ENCODE results near the gene COL21A1. TPM values are rescaled to one million over a fixed set of nuclear protein-coding genes. Genes with fewer than 3 reads are reported as not detected.

COL21A1 gene
- total RNA-seq, 2 donors from 2014 or later: 4.8 to 13.3 TPM

DNA sequence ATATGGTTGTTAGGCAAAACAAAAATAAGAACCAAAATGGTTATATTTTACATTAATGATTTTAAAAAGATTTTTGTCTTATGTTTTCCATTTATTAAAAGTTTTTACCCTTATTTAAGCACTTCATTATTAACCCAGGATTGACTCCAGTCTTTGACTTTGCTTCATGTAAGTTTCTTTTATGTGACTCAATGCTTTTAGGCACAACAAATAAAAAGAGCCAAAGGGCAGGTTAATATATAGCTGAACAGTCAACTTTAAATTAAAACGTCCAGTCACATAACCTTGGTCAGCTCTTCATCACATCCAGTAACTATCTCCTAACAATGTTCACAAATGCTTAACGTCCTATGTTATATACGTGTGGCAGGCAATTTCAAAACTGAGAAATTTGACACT is 32.7 kb downstream of the COL21A1 start:
- TF ChIP-seq, protein P1, sequence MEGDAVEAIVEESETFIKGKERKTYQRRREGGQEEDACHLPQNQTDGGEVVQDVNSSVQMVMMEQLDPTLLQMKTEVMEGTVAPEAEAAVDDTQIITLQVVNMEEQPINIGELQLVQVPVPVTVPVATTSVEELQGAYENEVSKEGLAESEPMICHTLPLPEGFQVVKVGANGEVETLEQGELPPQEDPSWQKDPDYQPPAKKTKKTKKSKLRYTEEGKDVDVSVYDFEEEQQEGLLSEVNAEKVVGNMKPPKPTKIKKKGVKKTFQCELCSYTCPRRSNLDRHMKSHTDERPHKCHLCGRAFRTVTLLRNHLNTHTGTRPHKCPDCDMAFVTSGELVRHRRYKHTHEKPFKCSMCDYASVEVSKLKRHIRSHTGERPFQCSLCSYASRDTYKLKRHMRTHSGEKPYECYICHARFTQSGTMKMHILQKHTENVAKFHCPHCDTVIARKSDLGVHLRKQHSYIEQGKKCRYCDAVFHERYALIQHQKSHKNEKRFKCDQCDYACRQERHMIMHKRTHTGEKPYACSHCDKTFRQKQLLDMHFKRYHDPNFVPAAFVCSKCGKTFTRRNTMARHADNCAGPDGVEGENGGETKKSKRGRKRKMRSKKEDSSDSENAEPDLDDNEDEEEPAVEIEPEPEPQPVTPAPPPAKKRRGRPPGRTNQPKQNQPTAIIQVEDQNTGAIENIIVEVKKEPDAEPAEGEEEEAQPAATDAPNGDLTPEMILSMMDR (IDR thresholded peaks at IDR 0.05): no peak
- TF ChIP-seq POLR2A (IDR thresholded peaks at IDR 0.05) (no peak), POLR2AphosphoS5 (IDR thresholded peaks at IDR 0.05) (no peak)
- no peaks in the 10 kb centered on the region for H3K9me3 ChIP-seq
- no peak overlapping the region for H3K4me3 ChIP-seq
- H3K27ac ChIP-seq: no peak overlapping the region
- H3K36me3 ChIP-seq: no peaks in the 10 kb centered on the region
- 86% methylated on average over 3 of the region's 3 CpGs for WGBS
- intact Hi-C loops (cut with DNase I): no loop called here
- DNase-seq (ENCODE audit: low spot score): no peak
- no peaks in the 10 kb centered on the region for H3K4me1 ChIP-seq (replicated peaks)
- H3K27me3 ChIP-seq (replicated peaks; ENCODE audit: insufficient read depth): no peaks in the 10 kb centered on the region

DNA sequence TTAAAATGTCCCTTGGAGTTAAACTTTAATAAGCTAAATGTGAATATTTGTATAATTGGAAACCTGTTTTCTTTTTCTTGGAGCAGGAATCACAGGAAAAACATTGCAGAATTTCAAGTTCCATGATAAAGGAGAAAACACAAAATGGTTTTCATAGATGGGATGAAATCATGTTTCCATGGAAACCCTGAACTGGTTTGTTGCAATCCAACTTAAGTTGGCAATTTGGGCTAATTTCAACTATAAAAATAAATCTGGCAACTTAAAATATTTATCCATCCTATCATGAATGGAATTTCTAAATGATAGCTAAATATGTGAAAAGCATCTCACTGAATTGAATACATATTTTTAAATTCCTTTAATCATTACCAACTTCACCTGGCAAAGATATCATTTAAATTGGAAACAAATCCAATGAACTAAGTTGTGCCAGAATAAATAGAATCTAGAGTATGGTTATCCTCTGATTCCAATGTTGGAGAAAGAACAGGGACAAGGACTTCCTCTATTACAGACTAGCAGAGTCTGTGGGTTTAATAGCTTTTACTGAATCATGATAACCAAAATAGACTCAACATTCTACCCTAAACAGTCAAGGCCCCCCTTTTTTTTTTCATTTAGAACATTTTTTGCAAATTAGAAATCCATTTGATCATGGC is 33.2 kb downstream of the COL21A1 start:
- intact Hi-C loops (cut with DNase I): no loop called here
- Histone ChIP-seq H3K4me1 (replicated peaks) (no peaks in the 10 kb centered on the region), H3K4me3 (no peak overlapping the region), H3K9me3 (no peaks in the 10 kb centered on the region), H3K27ac (no peak overlapping the region), H3K36me3 (no peaks in the 10 kb centered on the region), H3K27me3 (replicated peaks; ENCODE audit: insufficient read depth) (no peaks in the 10 kb centered on the region)
- TF ChIP-seq POLR2AphosphoS5 (IDR thresholded peaks at IDR 0.05): no peak
- no peak for TF ChIP-seq POLR2A (IDR thresholded peaks at IDR 0.05)
- TF ChIP-seq, protein P1 (IDR thresholded peaks at IDR 0.05): no peak
- DNase-seq (ENCODE audit: low spot score): no peak

DNA sequence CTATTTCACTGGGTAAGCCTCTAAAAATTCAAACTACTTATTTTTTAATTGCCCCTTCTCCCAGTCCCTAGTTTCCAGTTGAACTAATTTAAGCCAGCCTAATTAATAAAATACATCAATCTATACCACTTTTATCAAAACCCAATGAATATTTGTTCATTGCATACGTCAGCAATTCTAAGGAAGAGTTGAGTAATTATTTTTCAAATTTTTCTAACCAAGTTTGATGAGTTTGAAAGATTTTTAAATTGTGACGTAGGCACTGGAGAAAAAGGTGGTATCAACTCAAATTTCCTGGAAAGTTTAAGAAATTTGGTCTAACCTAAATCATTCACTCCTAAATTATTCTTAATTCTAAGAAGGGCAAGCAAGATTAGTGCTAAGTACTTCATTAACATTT is 35.7 kb downstream of the COL21A1 start:
- no peak for DNase-seq (ENCODE audit: low spot score)
- Histone ChIP-seq H3K4me1 (replicated peaks) (no peaks in the 10 kb centered on the region), H3K27ac (no peak overlapping the region), H3K9me3 (no peaks in the 10 kb centered on the region), H3K27me3 (replicated peaks; ENCODE audit: insufficient read depth) (no peaks in the 10 kb centered on the region), H3K36me3 (no peaks in the 10 kb centered on the region), H3K4me3 (no peak overlapping the region)
- TF ChIP-seq POLR2AphosphoS5 (IDR thresholded peaks at IDR 0.05) (no peak), POLR2A (IDR thresholded peaks at IDR 0.05) (no peak)
- TF ChIP-seq, protein P1 (IDR thresholded peaks at IDR 0.05): no peak
- intact Hi-C loops (cut with DNase I): no loop called here
- 75% methylated on average over 2 of the region's 2 CpGs for WGBS

DNA sequence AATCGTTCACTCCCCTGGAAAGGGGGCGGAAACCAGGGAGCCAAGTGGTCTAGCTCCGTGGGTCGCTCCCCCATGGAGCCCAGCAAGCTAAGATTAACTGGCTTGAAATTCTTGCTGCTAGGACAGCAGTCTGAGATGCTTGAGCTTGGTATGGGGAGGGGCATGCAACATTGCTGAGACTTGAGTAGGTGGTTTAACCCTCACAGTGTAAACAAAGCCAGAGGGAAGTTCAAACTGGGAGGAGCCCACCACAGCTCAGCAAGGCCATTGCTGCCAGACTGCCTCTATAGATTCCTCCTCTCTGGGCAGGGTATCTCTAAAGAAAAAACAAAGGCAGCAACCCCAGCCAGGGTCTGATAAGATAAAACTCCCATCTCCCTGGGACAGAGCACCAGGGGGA is 43.2 kb downstream of the COL21A1 start:
- WGBS: 91% methylated on average over 4 of the region's 4 CpGs

DNA sequence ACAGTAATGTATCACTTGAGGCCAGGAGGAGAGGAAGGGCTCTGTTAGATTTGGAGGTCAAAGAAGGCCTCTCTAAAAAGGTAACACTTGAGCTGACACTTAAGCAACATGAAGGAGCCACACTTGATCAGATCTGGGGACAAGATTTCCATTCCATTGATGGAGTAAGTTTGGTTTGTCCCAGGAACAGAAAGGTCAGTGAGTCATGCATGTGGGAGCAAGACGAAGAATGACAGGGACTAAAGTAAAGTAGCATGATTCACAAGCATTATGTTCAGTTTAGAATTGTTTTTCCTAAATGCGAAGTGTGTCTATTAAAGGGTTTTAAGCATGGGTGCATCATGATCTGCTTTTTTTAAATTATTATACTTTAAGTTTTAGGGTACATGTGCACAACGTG is 47.4 kb downstream of the COL21A1 start:
- Histone ChIP-seq H3K9me3 (no peaks in the 10 kb centered on the region), H3K27me3 (replicated peaks; ENCODE audit: insufficient read depth) (no peaks in the 10 kb centered on the region), H3K36me3 (no peaks in the 10 kb centered on the region), H3K4me3 (no peak overlapping the region), H3K4me1 (replicated peaks) (no peaks in the 10 kb centered on the region), H3K27ac (no peak overlapping the region)
- WGBS: 88% methylated on average over 3 of the region's 3 CpGs
- intact Hi-C loops (cut with DNase I): no loop called here
- DNase-seq (ENCODE audit: low spot score): no peak
- TF ChIP-seq, protein P1 (IDR thresholded peaks at IDR 0.05): no peak
- TF ChIP-seq POLR2AphosphoS5 (IDR thresholded peaks at IDR 0.05): no peak
- no peak for TF ChIP-seq POLR2A (IDR thresholded peaks at IDR 0.05)

More for the DNA sequence above, 43.2 kb downstream of the COL21A1 start:
- Histone ChIP-seq H3K36me3 (no peaks in the 10 kb centered on the region), H3K4me3 (no peak overlapping the region), H3K9me3 (no peaks in the 10 kb centered on the region), H3K4me1 (replicated peaks) (no peaks in the 10 kb centered on the region), H3K27me3 (replicated peaks; ENCODE audit: insufficient read depth) (no peaks in the 10 kb centered on the region), H3K27ac (no peak overlapping the region)
- DNase-seq (ENCODE audit: low spot score): no peak
- TF ChIP-seq, protein P1 (IDR thresholded peaks at IDR 0.05): no peak
- intact Hi-C loops (cut with DNase I): no loop called here
